Measurements from ENCODE around the gene AIG1.
"Not testable (repeated sequence)": the region's sequence is repeated elsewhere in the genome, so short reads cannot be mapped to it uniquely, and the experiment has no call there.

AIG1 gene

DNA sequence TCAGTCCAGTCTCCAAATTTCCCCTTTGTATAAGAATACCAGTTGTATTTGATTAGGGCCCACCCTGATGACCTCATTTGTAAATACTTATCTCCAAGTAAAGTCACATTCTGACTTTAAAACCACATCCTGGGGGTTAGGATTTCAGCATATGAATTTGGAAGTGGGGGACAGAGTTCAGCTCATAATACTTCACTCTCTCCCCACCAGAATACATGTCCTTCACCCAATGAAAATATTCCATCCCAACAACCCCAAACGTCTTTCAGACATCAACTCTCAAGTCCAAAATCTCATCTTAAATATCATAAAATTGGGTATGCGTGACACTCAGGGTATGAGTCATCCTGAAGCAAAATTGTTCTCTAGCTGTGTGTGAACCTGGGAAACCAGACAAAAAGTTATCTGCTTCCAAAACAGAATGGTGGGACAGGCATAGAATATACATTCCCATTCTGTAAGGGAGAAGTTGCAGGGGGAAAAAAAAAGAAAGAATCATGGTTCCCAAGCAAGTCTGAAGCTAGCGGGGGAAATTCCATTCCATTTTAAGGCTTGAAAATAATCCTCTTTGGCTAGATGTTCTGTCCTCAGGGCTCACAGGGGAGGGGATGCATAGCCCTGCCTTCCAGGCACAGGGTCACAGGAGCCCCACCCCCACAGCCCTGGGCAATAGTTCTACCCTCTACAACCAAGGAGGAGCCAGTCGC, 275.9 kb downstream of the AIG1 start:
- DNase-seq: no peak

- peak; percentile 30 for DNase-seq
These were observed 276.7 kb downstream of the AIG1 start for GRCh38 chr6:143337201-143337949.

- DNase-seq: no peak
These were observed 278.5 kb downstream of the AIG1 start for GRCh38 chr6:143339223-143339622.

DNA sequence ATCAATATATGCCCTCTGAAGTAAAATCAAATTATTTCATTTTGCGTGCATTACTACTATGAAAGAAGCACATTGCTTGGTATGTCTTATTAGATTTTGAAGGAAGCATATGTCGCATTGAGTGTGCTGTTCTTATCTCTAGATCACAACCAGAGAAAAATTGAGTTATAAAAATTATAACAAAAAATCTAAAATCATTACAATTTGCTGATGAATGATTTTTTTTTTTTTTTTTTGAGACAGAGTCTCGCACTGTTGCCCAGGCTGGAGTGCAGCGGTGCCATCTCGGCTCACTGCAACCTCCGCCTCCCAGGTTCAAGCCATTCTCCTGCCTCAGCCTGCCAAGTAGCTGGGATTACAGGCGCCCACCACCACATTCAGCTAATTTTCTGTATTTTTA, 284.8 kb downstream of the AIG1 start:
- not testable (repeated sequence) for DNase-seq

GRCh38 chr6:143346004-143346403, 285.3 kb downstream of the AIG1 start:
- DNase-seq: no peak

GRCh38 chr6:143348531-143348930, 287.8 kb downstream of the AIG1 start:
- DNase-seq: no peak

- DNase-seq: no peak
These were observed 288.8 kb downstream of the AIG1 start for GRCh38 chr6:143349530-143349929.

DNA sequence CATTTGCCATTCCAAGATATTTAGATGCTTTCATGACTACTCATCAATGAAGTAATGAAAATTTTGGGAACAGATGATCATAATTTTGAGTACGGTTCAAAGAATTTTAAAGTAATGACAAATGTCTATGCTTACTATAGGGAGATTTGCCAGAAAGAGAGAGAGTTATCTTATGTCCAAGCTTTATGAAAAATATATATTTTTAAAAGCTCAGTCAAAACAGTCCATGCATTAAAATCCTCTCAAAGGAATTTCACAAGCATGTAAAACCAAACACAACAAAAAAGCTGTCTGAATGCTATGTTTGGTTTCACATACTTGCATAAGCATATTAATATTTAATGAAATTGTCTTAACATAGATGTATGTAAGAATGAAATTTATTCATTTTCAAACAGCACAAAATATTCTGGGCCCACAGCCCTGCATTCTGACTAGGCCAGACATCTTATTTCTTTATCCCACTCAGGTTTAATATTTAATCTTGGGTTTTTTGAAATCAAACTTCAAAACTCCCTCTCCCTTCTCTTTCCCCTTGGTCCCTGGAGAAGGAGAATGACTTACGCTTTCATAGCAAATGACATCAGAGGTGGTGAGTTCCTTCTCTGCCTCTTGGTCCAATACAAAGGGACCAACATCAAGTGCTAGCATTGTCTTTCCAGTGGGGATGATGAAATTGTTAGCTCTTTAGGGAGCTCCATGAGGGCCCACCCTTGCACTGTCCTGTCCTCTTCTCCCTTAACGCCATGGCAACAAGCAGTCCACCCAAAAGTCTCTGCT, 295.6 kb downstream of the AIG1 start:
- no peak for DNase-seq

GRCh38 chr6:143357152-143357551, 296.5 kb downstream of the AIG1 start:
- DNase-seq: no peak

GRCh38 chr6:143357561-143358255, 297.0 kb downstream of the AIG1 start:
- no peak for DNase-seq

DNA sequence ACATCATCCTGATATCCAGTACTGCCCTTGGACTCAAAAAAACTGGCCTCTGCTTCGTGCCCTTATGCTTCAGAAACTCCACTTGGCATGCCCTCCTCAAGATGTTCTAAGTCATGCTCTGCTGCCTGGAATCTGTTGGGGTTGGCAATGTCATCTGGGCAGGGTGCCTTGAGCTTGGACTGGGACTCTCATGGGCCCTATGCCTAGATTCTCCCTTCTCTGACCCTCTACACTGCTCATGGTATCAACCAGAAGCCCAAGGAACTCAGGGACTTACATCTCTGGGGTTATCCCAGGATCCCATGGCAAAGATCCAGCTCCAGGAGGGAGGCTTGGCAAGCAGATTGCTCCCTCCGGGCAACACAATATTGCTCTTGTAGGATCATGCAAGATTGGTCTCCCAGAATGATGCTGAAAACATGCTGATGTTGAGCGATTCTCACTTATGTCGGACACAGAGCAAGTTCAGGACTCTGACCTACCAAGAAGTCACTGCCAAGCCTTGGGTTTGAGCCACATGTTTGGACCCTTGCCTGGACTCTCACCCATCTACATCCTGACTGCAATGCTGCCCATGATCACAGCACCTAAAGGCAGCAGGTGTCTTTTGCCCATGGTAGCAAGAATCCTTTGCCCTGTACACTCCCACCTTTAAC, 301.0 kb downstream of the AIG1 start:
- DNase-seq: no peak

DNA sequence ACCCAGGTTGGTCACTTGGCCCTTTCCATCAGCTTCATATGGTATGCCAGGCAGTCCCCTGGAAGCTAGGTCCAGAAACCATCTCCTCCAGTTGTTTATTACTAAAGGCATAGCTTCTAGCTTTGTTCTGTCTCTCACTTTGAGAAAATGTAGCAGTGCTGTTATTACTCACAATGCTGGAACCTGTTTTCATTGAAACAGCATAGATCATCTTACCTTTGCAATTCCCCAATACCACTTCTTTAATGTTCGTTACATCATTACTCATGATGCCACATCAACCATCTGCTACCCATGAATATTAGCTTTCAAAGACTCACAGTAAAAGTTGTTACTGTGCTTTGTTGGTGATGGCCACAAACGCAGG, 301.5 kb downstream of the AIG1 start:
- DNase-seq: no peak

DNA sequence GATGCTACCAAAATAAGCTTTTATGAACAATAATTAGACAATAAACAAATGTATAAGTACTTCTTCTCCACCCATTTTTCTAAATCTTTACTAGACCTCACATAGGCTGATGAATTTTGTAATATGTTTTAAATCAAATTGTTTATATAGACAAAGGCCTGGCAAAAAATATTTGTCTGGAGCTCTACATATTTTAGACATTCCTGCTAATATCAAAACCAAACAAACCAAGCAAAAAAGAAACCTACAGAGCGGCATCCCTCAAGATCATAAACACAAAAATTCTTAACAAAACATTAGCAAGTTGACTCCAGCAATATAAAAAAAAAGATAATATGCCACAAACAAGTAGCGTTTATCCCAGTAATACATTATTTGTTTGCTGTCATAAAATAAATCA, 302.6 kb downstream of the AIG1 start:
- DNase-seq: no peak

DNA sequence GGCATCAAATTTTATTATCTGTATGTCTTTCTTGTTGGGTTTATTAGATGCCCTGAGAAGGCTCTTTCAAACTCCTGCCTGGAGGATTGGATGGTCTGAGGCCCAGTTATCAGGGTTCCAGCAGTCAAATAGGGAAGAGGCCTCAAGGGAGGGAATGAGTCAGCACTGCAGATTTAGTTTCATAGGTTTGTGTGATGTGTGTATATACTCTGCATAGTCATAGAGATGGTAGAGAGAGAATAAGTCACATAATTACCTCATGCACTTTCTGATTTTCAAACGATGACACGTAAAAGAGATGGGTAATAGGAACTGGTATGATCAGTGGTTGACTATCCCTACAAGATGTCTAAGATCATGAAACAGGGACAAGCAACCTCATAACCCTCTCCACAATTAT, 307.7 kb downstream of the AIG1 start:
- no peak for DNase-seq

DNA sequence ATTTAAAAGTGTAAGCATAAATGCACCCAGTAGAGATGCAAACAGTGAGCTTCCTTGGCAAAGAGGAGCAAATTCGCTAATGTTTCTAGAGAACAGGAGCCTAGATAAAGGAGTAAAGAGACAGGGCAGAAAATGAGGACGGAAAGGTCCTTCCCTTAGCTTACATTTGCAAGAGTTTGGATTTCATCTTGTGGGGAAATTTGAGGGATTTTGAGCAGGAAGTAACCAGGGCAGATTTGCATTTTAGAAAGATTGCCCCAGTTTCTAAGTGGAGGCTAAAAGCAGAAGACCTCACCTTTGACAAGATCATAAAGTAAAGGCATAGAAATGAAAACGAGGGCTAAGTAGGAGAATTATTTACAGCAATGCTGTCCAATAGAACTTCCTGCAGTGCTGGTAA, 309.3 kb downstream of the AIG1 start:
- DNase-seq: no peak

DNA sequence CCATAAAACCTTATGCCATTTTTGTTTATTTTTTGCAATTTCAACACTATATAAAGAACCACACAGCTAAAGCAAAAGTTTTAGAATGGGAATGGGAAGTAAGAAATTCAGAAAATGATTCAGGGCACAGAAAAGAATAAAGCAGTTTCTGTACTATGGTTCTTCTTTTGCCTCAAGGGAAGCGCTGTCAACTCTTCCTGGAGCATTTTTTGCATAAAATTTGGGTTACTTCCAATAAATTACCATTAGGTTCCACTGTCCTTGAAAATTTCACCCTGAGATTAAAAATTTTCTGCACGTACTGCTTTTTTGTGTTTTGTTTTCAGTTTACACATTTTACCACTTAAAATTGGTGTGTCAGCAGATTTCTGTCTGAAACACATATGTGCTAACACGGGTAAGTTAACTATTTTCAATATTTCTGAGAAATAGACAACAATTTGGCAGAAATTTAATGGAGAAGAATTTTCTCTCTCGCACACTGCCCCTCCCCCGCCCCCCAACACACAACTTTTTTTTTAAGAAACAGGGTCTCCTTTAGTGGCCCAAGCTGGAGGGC, 310.2 kb downstream of the AIG1 start:
- DNase-seq: no peak

- DNase-seq: no peak
These were observed 311.7 kb downstream of the AIG1 start for GRCh38 chr6:143372199-143372882.

DNA sequence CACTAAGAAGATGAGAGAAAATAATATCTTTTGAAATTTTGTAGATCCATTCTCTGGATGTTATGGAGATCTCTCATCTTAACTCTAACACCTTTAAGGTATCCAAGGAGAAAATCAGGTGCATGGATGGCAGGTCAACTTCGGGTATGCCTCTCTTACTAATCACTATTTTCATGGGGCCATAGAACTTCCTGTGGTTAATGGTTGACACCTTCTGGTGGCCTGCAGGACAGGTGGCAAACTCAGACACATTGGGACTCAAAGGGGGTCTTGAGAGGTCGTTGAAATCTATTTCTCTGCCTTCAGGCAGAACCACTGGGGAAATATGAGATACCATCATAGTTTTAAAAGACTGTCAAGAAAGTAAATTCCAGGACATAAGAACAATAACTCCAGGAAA, 313.3 kb downstream of the AIG1 start:
- no peak for DNase-seq

DNA sequence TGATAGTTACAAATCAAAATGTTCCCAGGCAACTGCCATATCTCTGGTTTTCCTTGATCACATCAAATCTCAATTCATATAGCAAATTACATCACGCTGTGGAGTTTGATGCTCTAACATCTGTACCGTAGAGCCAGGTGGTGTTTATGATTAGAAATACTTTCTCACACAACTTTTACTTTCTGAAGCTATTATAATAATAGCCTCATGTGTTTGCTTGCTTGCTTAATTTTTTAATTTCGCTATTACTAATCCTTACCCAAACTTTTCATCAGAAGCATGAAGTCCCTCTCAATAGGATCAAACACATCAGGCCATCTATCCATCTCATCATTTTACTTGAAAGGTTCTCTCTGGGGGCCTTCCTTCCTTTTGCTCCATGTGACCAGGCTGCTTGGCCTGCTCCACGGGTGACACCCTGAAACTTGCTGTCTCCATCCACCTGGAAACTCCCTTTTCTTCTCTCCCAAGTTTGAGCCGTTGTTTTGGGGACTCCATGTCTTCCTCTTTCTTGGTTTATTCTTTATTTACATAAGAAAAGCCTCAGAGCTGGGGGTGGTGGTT, 314.4 kb downstream of the AIG1 start:
- no peak for DNase-seq

DNA sequence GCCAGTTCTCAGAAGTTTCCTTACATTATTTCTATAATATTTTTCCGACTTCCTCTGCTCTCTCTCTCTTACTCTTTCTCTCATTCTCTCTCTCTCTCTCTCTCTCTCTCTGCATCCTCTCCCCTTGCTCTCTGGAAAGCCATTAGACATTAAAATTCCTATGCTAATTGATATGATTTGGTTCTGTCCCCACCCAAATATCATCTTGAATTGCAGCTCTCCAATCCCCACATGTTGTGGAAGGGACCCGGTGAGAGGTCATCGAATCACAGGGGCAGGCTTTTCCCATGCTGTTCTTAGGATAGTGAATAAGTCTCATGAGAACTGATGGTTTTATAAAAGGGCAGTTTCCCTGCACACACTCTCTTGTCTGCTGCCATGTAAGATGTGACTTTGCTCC, 315.7 kb downstream of the AIG1 start:
- DNase-seq: no peak

DNA sequence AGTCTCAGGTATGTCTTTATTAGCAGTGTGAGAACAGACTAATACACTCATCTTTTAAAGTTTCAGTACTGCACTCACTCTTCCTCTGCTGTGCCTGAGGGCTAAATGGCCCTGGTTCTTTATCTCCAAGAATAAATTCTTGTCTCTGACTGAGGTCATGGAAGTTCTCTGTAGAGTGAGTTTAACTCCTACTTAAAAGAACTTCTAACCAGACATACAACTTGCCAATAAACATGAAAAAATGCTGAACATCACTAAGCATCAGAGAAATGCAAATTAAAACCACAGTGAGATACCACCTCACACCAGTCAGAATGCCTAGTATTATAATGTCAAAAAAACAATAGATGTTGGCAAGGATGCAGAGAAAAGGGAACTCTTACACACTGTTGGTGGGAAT, 316.2 kb downstream of the AIG1 start:
- no peak for DNase-seq

Data from activated CD4-positive, alpha-beta T cell treated with anti-CD3 and anti-CD28 coated beads, Interleukin-2, amount 50 U/mL, for 1 hour (primary cell).